A172 (cell line): ENCODE data around the gene IGF2BP2. TPM values are rescaled to one million over a fixed set of nuclear protein-coding genes. Genes with fewer than 3 reads are reported as not detected.
"Not testable (repeated sequence)": the region's sequence is repeated elsewhere in the genome, so short reads cannot be mapped to it uniquely, and the experiment has no call there.

Experiments used
- DNase-seq: peaks from one replicate; pipeline ENCODE4 v3.0.0-alpha.2; 2015; ENCODE audit warnings: low spot score
- total RNA-seq: library from RNA; depleted of rRNA; stranded (reverse); fragments of >200 nt; shearing (Covaris generic); gene quantifications from 2 replicates; pipeline ENCODE4 v1.2.3, GENCODE V29; 2014

Gene IGF2BP2
- total RNA-seq, 1 experiment from 2014 or later = 29.7 TPM

GRCh38 chr3:185645596-185646381, 179.1 kb downstream of the IGF2BP2 start:
- no peak for DNase-seq

- DNase-seq = not testable (repeated sequence)
Measured at GRCh38 chr3:185645191-185645590, 179.7 kb downstream of the IGF2BP2 start.

GRCh38 chr3:185640308-185640707, 184.5 kb downstream of the IGF2BP2 start:
- no peak for DNase-seq

- no peak for DNase-seq
Measured at GRCh38 chr3:185639632-185640206, 185.1 kb downstream of the IGF2BP2 start.

- not testable (repeated sequence) for DNase-seq
Measured at GRCh38 chr3:185638651-185639050, 186.2 kb downstream of the IGF2BP2 start.

GRCh38 chr3:185637388-185637787, 187.5 kb downstream of the IGF2BP2 start:
- no peak for DNase-seq

GRCh38 chr3:185632996-185633395, 191.8 kb downstream of the IGF2BP2 start:
- no peak for DNase-seq

GRCh38 chr3:185631508-185632206, 193.2 kb downstream of the IGF2BP2 start:
- DNase-seq = no peak

- no peak for DNase-seq
Measured at GRCh38 chr3:185631108-185631507, 193.7 kb downstream of the IGF2BP2 start.

GRCh38 chr3:185630182-185630622, 194.6 kb downstream of the IGF2BP2 start:
- DNase-seq = peak; percentile 47

- no peak for DNase-seq
Measured at GRCh38 chr3:185629554-185630181, 195.2 kb downstream of the IGF2BP2 start.

GRCh38 chr3:185625784-185626183, 199.1 kb downstream of the IGF2BP2 start:
- no peak for DNase-seq

- DNase-seq = no peak
Measured at GRCh38 chr3:185623939-185624665, 200.7 kb downstream of the IGF2BP2 start.

- no peak for DNase-seq
Measured at GRCh38 chr3:185613016-185613415, 211.8 kb downstream of the IGF2BP2 start.

- DNase-seq = no peak
Measured at GRCh38 chr3:185606196-185606595, 218.6 kb downstream of the IGF2BP2 start.

GRCh38 chr3:185605566-185605965, 219.3 kb downstream of the IGF2BP2 start:
- no peak for DNase-seq

GRCh38 chr3:185595526-185595925, 229.3 kb downstream of the IGF2BP2 start:
- DNase-seq = no peak

- no peak for DNase-seq
Measured at GRCh38 chr3:185594073-185594472, 230.8 kb downstream of the IGF2BP2 start.
